GM21381 (cell line): ENCODE measurements around the gene NOS3.
"Not testable (repeated sequence)": the region's sequence is repeated elsewhere in the genome, so short reads cannot be mapped to it uniquely, and the experiment has no call there.

Source experiments
- ATAC-seq: cut with Tn5 transposase; IDR thresholded peaks from one replicate; pipeline ENCODE4 v1.9.1; 2021; ENCODE audit warnings: mild to moderate bottlenecking, moderate library complexity; ENCODE audit not compliant: unreplicated experiment

The NOS3 gene

GRCh38 chr7:151013733-151014497, 23.1 kb downstream of the NOS3 start:
- no peak for ATAC-seq

- no peak for ATAC-seq
Observed at GRCh38 chr7:151014950-151015349, 24.1 kb downstream of the NOS3 start.

GRCh38 chr7:151015967-151016366, 25.1 kb downstream of the NOS3 start:
- no peak for ATAC-seq

GRCh38 chr7:151016505-151016904, 25.7 kb downstream of the NOS3 start:
- ATAC-seq: no peak

GRCh38 chr7:151016942-151017341, 26.1 kb downstream of the NOS3 start:
- no peak for ATAC-seq

GRCh38 chr7:151017370-151017952, 26.6 kb downstream of the NOS3 start:
- no peak for ATAC-seq

- no peak for ATAC-seq
Observed at GRCh38 chr7:151017953-151018420, 27.2 kb downstream of the NOS3 start.

- no peak for ATAC-seq
Observed at GRCh38 chr7:151018421-151019129, 27.8 kb downstream of the NOS3 start.

- no peak for ATAC-seq
Observed at GRCh38 chr7:151019130-151019447, 28.3 kb downstream of the NOS3 start.

GRCh38 chr7:151020231-151020630, 29.4 kb downstream of the NOS3 start:
- ATAC-seq: no peak

- ATAC-seq: no peak
Observed at GRCh38 chr7:151023232-151023631, 32.4 kb downstream of the NOS3 start.

GRCh38 chr7:151024435-151025056, 33.7 kb downstream of the NOS3 start, which contains the start of gene ATG9B:
Gene ATG9B, minus strand, starts transcription at chr7:151024494. Its CDS starts 71 bp downstream, at chr7:151024423.
- no peak for ATAC-seq

GRCh38 chr7:151025924-151026671, 35.3 kb downstream of the NOS3 start:
- no peak for ATAC-seq

- ATAC-seq: not testable (repeated sequence)
Observed at GRCh38 chr7:151026771-151027727, 36.2 kb downstream of the NOS3 start.

- not testable (repeated sequence) for ATAC-seq
Observed at GRCh38 chr7:151027728-151028130, 36.9 kb downstream of the NOS3 start.

GRCh38 chr7:151028131-151028947, 37.5 kb downstream of the NOS3 start, which contains the start of gene ABCB8:
Gene ABCB8, plus strand, starts transcription at chr7:151028450. Its CDS starts 66 bp downstream, at chr7:151028516.
- peak; percentile 91 for ATAC-seq

- no peak for ATAC-seq
Observed at GRCh38 chr7:151028948-151029501, 38.2 kb downstream of the NOS3 start.

- ATAC-seq: no peak
Observed at GRCh38 chr7:151031011-151031410, 40.2 kb downstream of the NOS3 start.
